ENCODE data around the gene MAST4. TPM values are rescaled to one million over a fixed set of nuclear protein-coding genes. Genes with fewer than 3 reads are reported as not detected.
"Not testable (repeated sequence)": the region's sequence is repeated elsewhere in the genome, so short reads cannot be mapped to it uniquely, and the experiment has no call there.

Gene MAST4
- total RNA-seq, 2 donors from 2014 or later, result 41.1 to 64.8 TPM

- DNase-seq, result no peak
- peak; percentile 73 to 84 for ATAC-seq
- intact Hi-C loops (cut with DNase I), result loop anchor here in 1 of 2 donors (10.0 kb wide), 1 partner anchor 340 kb away; no protein-coding TSS in a partner anchor
Observed at GRCh38 chr5:67154556-67155206, 558.5 kb downstream of the MAST4 start.

- DNase-seq (no peak), ATAC-seq (no peak)
- intact Hi-C loops (cut with DNase I), result loop anchor here (2.0 to 10.0 kb wide), 2 partner anchors 52 to 342 kb away; no protein-coding TSS in a partner anchor
Observed at GRCh38 chr5:67156976-67157583, 560.9 kb downstream of the MAST4 start.

DNA sequence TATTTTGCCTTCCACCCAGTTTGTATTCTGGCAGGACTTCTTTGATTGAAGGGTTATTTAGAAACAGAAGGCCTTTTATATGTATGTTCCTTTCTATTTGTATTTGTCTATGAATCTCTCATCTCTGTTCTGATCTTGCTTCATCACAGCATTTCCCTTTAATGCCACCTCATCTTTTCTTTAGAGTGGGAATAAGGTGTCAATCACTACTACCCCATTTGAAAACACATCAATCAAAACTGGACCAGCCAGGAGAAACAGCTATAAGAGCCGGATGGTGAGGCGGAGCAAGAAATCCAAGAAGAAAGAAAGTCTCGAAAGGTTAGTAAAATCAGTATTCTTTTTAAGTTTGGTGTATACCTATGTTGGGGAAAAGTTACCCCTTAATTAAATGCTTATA is 564.1 kb downstream of the MAST4 start:
- no peak for DNase-seq
- no peak for ATAC-seq
- intact Hi-C loops (cut with DNase I), result no loop called here

DNA sequence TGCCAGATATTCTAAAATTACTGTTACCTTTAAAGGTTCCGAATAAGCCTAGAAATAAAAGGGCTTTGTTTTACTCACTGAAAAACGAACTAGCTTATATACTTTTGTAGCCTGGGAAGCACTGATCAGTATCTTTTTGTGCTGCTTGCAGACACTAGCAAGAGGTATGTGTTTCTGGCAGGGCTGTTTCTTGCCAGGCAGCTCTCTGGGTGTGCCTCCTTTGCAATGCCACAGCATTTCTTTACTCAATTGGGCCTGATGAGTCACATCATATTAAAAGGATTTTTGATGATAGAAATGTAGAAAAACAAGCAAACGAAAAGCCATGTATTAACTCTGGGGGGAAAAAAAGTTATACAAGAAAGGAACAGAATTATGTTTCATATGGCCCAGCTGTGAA is 564.8 kb downstream of the MAST4 start:
- DNase-seq (no peak), ATAC-seq (peak in 1 of 2 donors; percentile 42)
- intact Hi-C loops (cut with DNase I), result no loop called here

GRCh38 chr5:67161767-67162166 is 565.6 kb downstream of the MAST4 start:
- intact Hi-C loops (cut with DNase I), result no loop called here
- no peak for ATAC-seq
- no peak for DNase-seq

- intact Hi-C loops (cut with DNase I), result no loop called here
- no peak for ATAC-seq
- no peak for DNase-seq
Observed at GRCh38 chr5:67163231-67163756, 567.1 kb downstream of the MAST4 start.

DNA sequence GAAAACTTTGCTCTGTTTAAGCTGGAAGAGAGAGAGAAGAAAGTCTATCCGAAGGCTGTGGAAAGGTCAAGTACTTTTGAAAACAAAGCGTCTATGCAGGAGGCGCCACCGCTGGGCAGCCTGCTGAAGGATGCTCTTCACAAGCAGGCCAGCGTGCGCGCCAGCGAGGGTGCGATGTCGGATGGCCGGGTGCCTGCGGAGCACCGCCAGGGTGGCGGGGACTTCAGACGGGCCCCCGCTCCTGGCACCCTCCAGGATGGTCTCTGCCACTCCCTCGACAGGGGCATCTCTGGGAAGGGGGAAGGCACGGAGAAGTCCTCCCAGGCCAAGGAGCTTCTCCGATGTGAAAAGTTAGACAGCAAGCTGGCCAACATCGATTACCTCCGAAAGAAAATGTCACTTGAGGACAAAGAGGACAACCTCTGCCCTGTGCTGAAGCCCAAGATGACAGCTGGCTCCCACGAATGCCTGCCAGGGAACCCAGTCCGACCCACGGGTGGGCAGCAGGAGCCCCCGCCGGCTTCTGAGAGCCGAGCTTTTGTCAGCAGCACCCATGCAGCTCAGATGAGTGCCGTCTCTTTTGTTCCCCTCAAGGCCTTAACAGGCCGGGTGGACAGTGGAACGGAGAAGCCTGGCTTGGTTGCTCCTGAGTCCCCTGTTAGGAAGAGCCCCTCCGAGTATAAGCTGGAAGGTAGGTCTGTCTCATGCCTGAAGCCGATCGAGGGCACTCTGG is 567.8 kb downstream of the MAST4 start:
- DNase-seq (no peak), ATAC-seq (no peak)
- intact Hi-C loops (cut with DNase I), result no loop called here

- intact Hi-C loops (cut with DNase I), result no loop called here
- DNase-seq (no peak), ATAC-seq (no peak)
Observed at GRCh38 chr5:67164856-67165525, 568.8 kb downstream of the MAST4 start.

GRCh38 chr5:67165526-67166459 is 569.6 kb downstream of the MAST4 start:
- ATAC-seq (peak; percentile 85 to 88), DNase-seq (peak; percentile 92)
- intact Hi-C loops (cut with DNase I), result loop anchor here in 1 of 2 donors (2.0 kb wide), 1 partner anchor 43 kb away; no protein-coding TSS in a partner anchor

DNA sequence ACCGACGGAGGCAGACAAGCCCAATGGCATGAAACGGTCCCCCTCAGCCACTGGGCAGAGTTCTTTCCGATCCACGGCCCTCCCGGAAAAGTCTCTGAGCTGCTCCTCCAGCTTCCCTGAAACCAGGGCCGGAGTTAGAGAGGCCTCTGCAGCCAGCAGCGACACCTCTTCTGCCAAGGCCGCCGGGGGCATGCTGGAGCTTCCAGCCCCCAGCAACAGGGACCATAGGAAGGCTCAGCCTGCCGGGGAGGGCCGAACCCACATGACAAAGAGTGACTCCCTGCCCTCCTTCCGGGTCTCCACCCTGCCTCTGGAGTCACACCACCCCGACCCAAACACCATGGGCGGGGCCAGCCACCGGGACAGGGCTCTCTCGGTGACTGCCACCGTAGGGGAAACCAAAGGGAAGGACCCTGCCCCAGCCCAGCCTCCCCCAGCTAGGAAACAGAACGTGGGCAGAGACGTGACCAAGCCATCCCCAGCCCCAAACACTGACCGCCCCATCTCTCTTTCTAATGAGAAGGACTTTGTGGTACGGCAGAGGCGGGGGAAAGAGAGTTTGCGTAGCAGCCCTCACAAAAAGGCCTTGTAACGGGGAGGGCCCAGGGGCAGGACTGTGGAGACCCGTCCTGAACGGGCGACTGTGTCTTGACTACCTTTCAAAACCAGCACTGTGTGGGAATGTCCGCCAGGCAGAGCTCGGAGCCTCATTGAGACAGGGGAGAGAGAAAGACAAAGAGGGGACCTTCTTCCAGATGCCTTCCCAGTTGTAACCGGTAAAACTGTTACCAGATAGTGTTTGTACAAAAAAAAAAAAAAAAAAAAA is 570.5 kb downstream of the MAST4 start:
- ATAC-seq, result peak; percentile 62 to 69
- intact Hi-C loops (cut with DNase I), result loop anchor here in 1 of 2 donors (2.0 kb wide), 1 partner anchor 42 kb away; no protein-coding TSS in a partner anchor

DNA sequence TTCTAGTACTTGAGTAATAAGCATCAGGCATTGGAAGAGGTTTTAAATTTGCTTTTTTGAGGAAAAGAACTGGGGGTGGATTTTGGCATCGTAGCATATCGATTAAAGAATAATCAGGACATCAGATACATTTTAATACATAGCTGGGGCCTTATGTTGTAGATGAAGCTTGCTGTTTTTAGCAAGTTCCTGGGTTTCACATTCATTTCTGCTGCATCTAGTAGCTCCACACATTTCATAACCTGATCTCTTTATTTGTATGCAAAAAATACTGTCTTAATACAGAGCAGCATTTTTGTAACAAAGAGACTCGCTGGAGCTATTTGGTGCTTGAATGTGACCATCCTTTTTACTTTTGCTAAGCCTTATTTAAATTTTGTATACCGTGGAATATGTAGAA is 571.9 kb downstream of the MAST4 start:
- ATAC-seq (no peak), DNase-seq (no peak)
- intact Hi-C loops (cut with DNase I), result no loop called here

More for the DNA sequence above, 570.5 kb downstream of the MAST4 start:
- peak; percentile 74 for DNase-seq

GRCh38 chr5:67170767-67171166 is 574.6 kb downstream of the MAST4 start:
- peak in 1 of 2 donors; percentile 20 for ATAC-seq
- DNase-seq, result no peak
- intact Hi-C loops (cut with DNase I), result no loop called here

- ATAC-seq; intact Hi-C loops (cut with DNase I); DNase-seq: not testable (repeated sequence)
Observed at GRCh38 chr5:67173351-67173750, 577.2 kb downstream of the MAST4 start.

GRCh38 chr5:67173959-67174358 is 577.8 kb downstream of the MAST4 start:
- intact Hi-C loops (cut with DNase I), result no loop called here
- DNase-seq (no peak), ATAC-seq (no peak)

GRCh38 chr5:67176936-67177335 is 580.7 kb downstream of the MAST4 start:
- ATAC-seq (no peak), DNase-seq (no peak)
- intact Hi-C loops (cut with DNase I), result no loop called here

- DNase-seq (no peak), ATAC-seq (no peak)
- intact Hi-C loops (cut with DNase I), result no loop called here
Observed at GRCh38 chr5:67178085-67178484, 581.9 kb downstream of the MAST4 start.

DNA sequence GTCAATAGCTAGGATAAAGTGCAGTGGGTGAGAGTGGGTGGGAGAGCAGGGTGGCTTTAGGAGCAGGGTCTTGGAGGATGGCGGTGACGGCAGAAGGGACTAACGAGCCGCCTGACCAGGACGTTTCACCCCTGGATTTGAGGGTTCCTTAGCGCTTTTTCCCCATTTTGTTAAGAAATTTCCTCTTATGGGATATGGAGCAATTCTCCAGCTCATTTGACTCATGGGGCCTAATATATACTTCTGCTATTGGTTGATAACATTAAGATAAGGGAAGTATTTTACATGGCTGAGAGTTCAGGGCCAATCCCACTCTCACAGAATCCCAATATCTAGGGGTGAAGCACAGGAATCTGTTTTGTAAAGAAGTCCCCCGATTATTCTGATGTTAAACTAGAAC is 582.8 kb downstream of the MAST4 start:
- ATAC-seq (no peak), DNase-seq (no peak)
- intact Hi-C loops (cut with DNase I), result no loop called here

Data from left cardiac atrium (tissue), 4 donors.